ENCODE measurements around the gene GOLGA3.
"Not testable (repeated sequence)": the region's sequence is repeated elsewhere in the genome, so short reads cannot be mapped to it uniquely, and the experiment has no call there.

GOLGA3 gene

DNA sequence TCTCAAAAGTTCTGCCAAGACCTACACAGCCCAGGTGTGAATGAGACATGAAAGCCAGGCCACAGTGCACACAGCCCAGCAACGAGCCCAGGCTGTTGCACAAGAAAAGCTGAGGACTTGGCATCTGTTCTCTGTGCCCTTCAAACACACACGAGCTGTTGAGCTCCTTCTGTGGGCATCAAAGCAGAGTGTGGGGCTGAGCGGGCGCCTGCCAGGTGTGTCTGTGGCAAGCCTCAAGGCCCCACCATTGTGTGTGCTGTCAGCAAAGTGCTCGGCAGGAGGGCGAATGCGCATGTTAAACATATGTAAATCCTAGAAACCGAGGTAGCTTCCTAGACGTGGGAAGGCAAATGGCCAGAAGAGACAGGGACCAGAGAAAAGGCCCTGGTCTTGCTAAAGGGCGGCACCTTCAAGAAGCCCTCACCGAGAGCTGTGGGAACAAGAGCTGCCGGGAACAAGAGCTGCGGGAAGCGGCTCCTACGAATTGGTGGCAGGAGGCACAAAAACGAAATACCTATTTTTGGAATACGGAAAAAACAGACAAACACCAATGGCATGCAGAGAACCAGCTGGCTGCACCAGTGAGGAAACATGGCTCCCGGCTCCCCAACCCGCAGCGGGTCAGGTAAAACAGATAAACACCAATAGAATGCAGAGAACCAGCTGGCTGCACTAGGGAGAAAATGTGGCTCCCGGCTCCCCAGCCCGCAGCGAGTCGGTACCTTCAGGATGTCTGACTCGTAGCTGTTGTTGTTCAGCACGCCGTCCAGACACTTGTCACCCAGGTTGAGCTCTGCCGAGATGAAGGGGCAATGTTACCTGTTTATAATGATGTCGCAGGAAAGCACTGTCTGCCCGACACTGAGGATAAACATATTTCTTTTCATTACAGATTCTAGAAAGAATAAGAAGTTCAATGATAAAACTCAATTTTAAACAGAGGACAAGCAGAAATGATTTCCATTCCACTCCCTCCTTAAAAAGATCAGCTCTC lies 19.0 kb upstream of the GOLGA3 start:
- no peak for DNase-seq (ENCODE audit: low read depth)

DNA sequence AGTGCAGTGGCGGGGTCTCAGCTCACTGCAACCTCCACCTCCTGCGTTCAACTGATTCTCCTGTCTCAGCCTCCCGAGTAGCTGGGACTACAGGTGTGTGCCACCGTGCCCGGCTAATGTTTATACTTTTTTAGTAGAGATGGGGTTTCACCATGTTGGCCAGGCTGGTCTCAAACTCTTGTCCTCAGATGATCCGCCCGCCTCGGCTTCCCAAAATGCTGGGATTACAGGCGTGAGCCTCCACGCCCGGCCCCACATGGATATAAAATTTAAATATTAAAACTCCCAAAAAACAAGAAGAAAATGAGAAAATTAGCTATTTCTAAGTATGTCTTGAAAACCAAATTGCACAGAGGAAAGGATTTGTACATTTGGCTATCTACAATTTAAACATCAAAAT lies 16.0 kb upstream of the GOLGA3 start:
- DNase-seq (ENCODE audit: low read depth) = not testable (repeated sequence)

DNA sequence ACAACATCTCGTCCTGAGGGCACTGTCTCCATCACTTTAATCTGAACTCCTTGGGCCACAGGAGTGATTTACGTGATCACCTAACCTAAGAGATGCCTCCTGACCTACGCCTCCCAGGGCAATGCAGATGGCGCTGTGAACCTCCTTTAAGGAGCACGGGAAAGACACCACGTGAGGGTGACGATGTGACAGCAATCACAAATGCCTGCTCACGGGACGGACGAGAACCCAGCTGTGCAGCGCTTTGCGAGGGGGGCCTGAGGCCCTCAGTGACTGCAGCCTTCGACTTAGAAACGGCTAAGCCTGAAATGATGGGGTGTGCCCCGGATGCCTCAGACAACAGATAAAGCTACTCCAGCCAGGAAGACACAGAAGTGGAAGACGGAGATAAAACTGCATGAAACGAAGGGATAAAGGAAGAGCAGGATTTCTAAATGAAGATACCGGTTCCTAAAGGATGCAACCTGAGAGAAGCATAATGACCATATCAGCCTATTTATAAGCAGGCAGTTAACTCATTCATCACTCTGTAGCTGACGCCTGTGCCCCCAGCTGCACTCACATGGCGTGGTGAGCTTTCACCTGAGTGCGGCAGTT lies 13.9 kb upstream of the GOLGA3 start:
- no peak for DNase-seq (ENCODE audit: low read depth)

DNA sequence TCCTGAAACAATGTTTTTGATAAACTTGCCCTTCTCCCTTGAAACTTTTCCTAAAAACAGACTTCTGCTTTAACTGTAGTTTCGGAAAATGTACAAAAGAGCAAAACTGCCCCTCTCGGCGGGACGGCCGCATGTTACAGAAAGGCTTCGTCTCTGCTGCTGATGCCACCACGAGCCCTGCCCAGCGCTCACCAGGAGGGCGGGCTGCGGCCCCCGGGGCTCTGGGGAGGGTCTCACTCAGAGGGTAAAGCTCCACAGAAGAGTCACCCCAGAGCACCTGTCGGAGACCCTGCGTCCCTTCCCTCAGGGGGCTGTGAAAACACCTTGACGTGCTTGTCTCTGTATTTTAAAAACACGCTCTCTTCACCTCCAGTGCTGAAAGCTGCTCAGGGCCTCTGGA lies 12.5 kb upstream of the GOLGA3 start:
- no peak for DNase-seq (ENCODE audit: low read depth)

DNA sequence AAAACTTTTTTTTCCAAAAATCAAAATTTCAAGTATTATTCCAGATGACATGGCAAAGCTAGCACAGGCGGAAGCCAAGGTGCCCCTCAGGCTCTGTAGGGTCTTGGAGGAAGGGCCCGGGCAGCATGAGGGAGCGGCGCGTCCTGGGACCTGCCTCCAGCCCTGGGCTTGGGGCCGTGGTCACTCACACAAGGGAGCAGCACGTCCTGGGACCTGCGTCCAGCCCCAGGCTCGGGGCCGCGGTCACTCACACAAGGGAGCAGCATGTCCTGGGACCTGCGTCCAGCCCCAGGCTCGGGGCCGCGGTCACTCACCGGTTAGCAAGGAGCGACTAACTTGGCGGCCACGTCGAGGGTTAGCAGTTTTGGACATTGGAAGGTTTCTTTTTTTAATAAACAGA lies 11.9 kb upstream of the GOLGA3 start:
- DNase-seq (ENCODE audit: low read depth) = no peak

DNA sequence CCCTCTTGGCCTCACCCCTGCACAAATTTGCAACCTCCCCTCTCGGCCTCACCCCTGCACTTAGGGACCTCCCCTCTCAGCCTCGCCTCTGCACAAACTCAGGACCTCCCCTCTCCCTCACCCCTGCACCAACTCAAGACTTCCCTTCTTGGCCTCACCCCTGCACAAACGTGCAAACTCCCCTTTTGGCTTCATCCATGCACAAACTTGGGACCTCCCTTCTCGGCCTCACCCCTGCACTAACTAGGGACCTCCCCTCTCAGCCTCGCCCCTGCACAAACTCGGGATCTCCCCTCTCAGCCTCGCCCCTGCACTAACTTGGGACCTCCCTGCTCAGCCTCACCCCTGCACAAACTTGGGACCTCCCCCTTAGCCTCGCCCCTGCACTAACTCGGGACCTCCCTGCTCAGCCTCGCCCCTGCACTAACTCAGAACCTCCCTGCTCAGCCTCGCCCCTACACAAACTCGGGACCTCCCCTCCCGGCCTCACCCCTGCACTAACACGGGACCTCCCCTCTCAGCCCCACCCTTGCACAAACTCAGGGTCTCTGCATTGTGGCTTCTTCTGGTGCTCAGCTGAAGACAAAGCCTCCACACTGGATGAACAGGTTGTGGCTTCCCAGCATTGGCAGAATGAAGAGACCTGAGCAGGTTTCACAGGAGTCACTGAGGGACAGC lies 11.0 kb upstream of the GOLGA3 start:
- no peak for DNase-seq (ENCODE audit: low read depth)

DNA sequence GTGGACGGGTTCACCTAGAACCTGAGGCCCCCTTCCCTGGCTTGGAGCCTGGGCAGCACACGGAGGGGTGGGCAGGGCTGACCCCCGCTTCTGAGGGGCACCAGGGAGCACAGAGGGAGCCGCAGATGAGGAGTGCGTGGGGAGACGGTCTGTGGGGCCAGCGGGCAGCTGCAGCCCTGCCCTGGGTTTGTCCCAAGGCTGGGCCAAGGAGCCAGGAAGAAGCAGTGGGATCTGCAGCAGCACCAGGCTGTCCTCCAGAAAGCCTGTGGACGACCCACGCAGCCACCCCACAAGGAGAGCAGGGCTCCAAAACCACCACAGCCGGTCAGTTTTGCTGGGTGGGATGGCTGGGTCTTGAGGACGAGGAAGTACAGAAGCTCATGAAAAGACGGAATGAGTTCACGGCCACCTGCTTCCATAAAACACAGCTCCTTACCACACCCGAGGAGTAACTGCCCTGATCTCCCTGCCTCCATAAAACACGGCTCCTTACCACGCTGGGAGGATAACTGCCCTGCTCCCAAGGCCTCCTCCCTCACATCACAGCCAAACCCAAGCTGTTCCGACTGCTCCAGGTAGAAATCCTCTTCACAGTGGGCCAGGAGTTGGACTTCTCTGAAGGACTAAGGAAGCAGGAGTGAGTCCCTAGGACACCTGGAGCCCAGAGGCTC lies 9.9 kb upstream of the GOLGA3 start:
- no peak for DNase-seq (ENCODE audit: low read depth)

DNA sequence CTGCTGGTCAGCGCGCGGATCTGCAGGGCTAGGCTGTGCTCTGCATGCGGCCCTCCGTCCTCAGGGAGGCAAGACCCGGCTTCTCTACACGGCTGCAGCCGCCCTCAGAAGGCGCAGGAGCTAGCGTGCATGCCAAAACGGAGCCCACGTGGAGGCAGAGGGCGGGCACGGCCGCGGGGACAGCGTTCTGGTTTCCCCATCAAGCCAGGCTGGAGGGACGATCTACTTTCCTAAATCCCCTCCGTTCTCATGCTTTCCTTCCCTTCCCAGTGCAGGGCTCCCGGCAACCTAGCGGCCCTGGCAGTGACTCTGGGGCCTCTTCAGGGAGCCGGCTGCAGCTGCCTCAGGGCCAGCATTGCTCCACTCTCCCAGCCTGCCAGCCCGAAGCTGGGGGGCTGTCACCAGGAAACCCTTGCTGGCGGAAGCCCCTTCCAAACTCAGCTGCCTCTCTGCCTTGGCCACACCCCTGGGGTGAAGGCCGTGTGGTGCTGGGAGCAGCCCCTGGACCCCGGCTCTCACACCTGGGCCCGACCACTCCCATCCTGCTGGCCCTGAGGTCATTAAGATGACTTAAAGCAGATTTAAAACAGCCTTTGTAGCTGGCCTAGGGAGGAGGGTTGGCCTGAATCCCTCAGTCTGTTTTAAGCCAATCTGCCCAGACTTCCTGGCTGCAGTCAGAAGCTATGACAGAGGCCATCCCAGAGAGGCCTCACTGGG lies 9.2 kb upstream of the GOLGA3 start:
- DNase-seq (ENCODE audit: low read depth) = no peak

DNA sequence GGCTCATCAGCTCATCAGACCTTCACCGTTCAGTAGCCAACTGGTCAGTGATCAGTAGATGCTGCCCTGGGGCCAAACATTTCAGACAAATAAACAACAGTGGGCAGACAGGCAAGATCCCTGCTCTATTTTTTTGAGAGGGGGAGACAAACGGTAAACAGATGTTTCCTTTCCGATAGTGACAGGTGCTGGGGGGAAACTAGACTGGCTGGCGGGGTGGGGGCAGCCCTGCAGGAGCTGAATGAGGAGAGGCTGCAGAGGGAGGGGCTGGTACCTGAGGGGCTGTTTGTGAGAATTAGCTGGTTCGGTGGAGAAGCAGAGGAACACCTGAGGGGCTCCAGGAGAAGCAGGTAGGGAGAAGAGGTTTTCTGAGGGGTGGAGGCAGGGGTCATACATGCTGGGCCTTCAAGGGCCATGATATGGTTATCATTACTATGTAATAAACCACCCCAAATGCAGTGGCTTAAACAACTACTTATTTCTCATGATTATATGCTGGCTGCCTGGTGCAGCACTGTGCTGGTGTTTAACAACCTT lies 8.2 kb upstream of the GOLGA3 start:
- DNase-seq (ENCODE audit: low read depth) = no peak

DNA sequence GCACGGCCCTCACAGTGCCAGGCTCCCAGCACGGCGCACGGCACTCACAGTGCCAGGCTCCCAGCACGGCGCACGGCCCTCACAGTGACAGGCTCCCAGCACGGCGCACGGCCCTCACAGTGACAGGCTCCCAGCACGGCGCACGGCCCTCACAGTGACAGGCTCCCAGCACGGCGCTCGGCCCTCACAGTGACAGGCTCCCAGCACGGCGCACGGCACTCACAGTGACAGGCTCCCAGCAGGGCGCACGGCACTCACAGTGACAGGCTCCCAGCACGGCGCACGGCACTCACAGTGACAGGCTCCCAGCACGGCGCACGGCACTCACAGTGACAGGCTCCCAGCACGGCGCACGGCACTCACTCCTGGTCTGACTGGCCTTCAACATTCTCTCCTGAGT lies 7.6 kb upstream of the GOLGA3 start:
- not testable (repeated sequence) for DNase-seq (ENCODE audit: low read depth)

DNA sequence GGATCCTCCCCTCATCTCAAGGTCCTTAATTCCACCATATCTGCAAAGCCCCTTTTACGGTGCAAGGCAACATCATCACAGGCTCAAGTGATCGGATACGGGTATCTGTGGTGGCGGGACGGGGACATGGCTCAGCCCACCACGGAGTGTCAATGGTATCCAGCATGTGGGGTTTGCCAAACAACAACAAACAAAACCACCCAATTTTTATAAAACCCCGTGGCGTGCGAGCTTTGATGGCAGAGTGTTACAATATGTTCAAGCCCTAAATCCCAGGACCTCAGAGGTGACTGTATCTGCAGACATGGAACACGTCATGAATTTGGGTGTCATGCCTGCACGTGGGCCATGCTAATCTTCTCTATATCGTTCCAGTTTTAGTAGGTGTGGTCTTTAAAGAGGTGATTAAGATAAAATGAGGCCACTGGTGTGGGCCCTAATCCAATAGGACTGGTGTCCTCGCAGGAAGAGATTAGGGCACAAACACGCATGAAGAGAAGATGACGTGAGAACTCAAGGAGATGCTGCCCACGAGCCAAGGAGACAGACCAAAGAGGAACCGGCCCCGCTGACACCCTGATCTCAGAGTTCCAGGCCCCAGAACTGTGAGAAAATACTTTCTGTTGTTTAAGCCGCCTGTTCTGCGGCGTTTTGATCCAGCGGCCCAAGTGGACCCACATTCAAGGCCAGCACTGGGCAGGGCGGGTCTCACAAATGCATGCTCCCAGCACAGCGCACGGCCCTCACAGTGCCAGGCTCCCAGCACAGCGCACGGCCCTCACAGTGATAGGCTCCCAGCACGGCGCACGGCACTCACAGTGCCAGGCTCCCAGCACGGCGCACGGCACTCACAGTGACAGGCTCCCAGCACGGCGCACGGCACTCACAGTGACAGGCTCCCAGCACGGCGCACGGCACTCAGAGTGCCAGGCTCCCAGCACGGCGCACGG lies 6.7 kb upstream of the GOLGA3 start:
- no peak for DNase-seq (ENCODE audit: low read depth)

DNA sequence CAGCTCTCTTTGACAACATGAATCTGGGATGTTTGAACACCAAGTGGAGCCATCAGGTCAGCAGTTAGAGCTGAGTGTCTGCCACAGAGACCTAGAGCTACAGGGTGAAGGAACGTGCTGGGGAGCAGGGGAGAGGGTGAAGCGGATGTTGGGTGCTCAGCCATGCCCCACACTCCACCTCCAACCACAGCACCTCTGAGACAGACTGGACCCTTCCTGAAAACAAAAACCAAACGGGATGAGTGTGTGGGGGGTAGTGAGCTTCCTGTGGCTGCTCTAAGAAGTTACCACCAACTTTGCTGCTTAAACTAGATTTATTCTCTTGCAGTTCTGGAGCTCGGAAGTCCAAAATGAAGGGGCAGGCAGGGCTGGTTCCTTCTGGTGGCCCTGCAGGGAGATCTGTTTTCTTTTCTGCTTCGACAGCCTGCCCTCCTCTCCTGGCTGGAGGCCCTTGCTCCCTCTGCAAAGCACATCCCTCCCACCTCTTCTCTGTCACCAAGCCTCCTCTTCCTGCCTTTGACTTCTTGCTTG lies 5.6 kb upstream of the GOLGA3 start:
- DNase-seq (ENCODE audit: low read depth) = no peak

DNA sequence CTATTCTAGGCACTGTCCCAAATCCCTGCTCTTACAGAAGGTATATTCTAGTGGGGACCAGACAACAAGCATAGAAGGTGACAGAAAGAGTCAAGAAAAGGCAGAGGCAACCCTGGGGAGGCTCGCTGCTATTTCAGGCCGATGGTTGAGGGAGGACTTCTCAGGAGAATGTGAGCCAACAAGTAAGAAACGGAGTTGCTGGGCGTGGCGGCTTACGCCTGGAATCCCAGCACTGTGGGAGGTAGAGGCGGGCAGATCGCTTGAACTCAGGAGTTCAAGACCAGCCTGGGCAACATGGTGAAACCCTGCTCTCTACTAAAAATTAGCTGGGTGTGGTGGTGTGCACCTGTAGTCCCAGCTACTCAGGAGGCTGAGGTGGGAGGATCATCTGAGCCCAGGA lies 4.7 kb upstream of the GOLGA3 start:
- no peak for DNase-seq (ENCODE audit: low read depth)

DNA sequence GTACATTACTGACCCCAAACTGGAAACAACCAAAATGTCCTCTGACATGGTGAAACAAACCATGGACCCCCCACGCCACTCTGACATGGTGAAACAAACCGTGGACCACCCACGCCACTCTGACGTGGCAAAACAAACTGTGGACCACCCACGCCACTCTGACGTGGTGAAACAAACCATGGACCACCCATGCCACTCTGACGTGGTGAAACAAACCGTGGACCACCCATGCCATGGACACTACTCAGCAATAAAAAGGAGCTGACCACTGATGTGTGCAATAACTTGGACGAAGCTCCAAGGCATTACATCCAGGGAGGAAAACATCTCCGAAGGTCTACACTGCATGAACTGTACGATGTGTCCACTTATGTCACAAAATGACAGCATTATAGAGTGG lies 3.1 kb upstream of the GOLGA3 start:
- no peak for DNase-seq (ENCODE audit: low read depth)

DNA sequence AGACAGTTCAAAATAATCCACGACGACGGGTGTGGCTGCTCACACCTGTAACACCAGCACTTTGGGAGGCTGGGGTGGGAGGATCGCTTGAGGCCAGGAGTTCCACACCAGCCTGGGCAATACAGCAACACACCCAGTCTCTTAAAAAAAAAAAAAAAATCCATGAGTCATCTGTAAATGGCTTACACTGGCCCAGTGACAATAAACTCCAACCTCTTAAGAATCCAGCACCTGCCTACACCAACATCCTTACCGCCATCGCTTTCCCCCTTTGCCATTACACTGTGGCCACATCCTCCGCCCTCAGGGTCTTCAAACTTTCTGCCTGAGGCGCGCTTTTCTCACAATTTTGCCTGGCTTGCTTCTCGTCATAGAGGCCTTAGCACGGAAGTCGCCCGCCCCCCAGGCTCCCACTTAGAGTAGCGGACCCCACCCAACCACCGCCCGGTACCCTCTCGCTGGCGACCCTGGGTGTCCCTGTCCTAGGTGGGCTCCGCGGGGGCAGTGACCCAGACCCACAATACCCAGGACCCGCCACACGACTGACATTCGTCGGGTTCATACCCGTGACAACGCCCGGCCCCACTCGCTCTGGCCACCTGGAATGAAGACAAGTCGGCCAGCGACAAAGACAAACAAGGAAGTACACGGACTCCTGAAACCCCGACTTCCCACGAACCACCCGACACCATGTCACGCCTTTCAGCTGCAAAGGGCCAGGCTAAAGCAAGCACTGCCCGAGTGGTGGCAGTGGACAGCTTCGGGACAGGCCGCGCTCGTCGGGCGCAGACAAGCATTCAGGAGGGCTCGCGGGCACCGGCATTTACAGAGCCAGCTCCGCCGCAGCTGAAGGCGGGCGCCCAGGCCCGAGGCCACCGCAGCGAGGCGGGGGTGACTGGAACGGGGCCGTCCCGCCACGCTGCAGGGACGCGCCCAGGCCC lies 636 bp downstream of the GOLGA3 start:
- no peak for DNase-seq (ENCODE audit: low read depth)

DNA sequence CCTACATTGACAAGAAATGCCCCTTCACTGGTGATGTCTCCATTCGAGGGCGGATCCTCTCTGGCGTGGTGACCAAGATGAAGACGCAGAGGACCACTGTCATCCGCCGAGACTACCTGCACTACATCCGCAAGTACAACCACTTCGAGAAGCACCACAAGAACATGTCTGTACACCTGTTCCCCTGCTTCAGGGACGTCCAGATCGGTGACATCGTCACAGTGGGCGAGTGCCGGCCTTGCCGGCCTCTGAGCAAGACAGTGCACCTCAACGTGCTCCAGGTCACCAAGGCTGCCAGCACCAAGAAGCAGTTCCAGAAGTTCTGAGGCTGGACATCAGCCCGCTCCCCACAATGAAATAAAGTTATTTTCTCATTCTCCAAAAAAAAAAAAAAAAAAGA lies 2.8 kb downstream of the GOLGA3 start:
- no peak for DNase-seq (ENCODE audit: low read depth)

DNA sequence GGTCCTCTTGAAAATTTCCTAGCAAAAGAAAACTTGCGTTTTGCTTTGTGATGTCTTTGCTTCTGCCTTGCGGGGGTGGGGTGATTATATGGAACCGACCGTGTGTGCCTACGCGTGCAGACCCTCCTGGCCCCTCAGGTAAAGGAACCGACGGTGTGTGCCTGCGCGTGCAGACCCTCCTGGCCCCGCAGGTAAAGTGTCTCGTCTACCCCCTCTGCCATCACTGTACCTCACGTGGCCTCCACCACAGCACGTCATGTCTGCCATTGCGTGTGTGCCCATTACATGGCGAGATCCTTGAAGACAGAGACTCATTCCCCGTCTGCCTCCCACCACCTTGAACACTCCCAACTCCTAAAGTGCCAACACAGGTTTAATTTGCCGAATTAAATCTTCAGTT lies 3.6 kb downstream of the GOLGA3 start:
- no peak for DNase-seq (ENCODE audit: low read depth)

DNA sequence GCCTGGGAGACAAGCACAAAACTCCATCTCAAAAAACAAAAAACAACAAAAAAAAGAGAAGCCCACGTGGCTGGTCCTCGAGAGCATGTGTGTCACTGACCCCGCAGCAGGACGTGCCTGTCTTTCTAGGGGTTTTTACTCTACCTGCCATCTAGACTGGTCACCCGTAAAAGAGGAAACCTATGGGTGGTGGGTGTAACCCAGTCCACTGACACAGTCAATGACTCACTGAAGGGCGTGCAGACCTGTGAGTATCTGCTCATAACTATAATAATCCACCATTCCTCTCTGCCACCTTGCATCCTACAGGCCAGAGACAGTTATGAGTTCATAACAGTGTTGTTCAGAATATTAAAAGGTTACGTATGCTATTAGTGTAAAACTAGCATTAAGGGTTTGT lies 4.6 kb downstream of the GOLGA3 start:
- no peak for DNase-seq (ENCODE audit: low read depth)

DNA sequence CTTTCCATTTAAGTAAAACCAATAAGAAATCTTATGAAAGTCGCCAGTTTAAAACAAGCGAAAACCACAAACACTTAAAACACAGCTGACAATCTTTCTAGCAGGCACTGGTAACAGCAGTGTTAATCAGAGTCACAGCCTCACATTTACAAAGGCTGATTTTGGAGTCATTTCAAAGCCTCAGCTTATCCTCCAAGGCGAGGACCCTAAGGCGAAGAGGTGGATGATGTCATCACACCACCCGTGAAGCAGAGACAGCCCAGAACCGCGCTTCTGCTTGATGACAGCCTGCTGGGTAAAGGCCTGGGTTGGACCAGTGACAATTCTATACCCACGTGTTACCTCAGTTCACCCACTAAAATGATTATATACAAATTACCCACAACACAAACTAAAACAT lies 10.1 kb downstream of the GOLGA3 start:
- DNase-seq (ENCODE audit: low read depth) = no peak

All from activated T-helper 1 cell treated with Interleukin-2 at 50 U/mL for 16 hours (primary cell).